ENCODE data around the gene LRRC47. TPM values are rescaled to one million over a fixed set of nuclear protein-coding genes. Genes with fewer than 3 reads are reported as not detected.

Gene LRRC47
- total RNA-seq, 1 donor from 2014 or later: 55.4 TPM

GRCh38 chr1:3780901-3781300, 15.4 kb downstream of the LRRC47 start:
- Mint-ChIP-seq H3K36me3 (peaks cover 42% of the 10 kb centered on the region), H3K27ac (no peak overlapping the region), H3K4me1 (peaks cover 2% of the 10 kb centered on the region), H3K9me3 (no peaks in the 10 kb centered on the region), H3K27me3 (ENCODE audit: low read depth) (no peaks in the 10 kb centered on the region), H3K4me3 (no peak overlapping the region)
- DNase-seq (ENCODE audit: low spot score in 2 of 2, unreplicated experiment in 2 of 2): no peak
- no peak for TF ChIP-seq CTCF (IDR thresholded peaks at IDR 0.05; ENCODE audit: unreplicated experiment)

GRCh38 chr1:3779912-3780416, 16.3 kb downstream of the LRRC47 start:
- Mint-ChIP-seq H3K4me3 (no peak overlapping the region), H3K36me3 (peaks cover 35% of the 10 kb centered on the region), H3K9me3 (no peaks in the 10 kb centered on the region), H3K27ac (no peak overlapping the region), H3K27me3 (ENCODE audit: low read depth) (no peaks in the 10 kb centered on the region), H3K4me1 (peaks cover 10% of the 10 kb centered on the region)
- no peak for TF ChIP-seq CTCF (IDR thresholded peaks at IDR 0.05; ENCODE audit: unreplicated experiment)
- DNase-seq (ENCODE audit: low spot score in 2 of 2, unreplicated experiment in 2 of 2): no peak

- Mint-ChIP-seq H3K9me3 (no peaks in the 10 kb centered on the region), H3K27ac (no peak overlapping the region), H3K4me3 (no peak overlapping the region), H3K36me3 (peaks cover 33% of the 10 kb centered on the region), H3K4me1 (peaks cover 11% of the 10 kb centered on the region), H3K27me3 (ENCODE audit: low read depth) (no peaks in the 10 kb centered on the region)
- no peak for DNase-seq (ENCODE audit: low spot score in 2 of 2, unreplicated experiment in 2 of 2)
- TF ChIP-seq CTCF (IDR thresholded peaks at IDR 0.05; ENCODE audit: unreplicated experiment): no peak
Measured at GRCh38 chr1:3779265-3779911, 16.9 kb downstream of the LRRC47 start.

GRCh38 chr1:3778590-3779264, 17.6 kb downstream of the LRRC47 start:
- no peak for DNase-seq (ENCODE audit: low spot score in 2 of 2, unreplicated experiment in 2 of 2)
- H3K4me3 Mint-ChIP-seq: no peak overlapping the region
- no peaks in the 10 kb centered on the region for H3K9me3 Mint-ChIP-seq

More at GRCh38 chr1:3778590-3779264, 17.6 kb downstream of the LRRC47 start:
- Mint-ChIP-seq H3K27me3 (ENCODE audit: low read depth) (no peaks in the 10 kb centered on the region), H3K4me1 (peaks cover 11% of the 10 kb centered on the region), H3K36me3 (peaks cover 27% of the 10 kb centered on the region), H3K27ac (no peak overlapping the region)
- TF ChIP-seq CTCF (IDR thresholded peaks at IDR 0.05; ENCODE audit: unreplicated experiment): no peak

All from mesothelial cell of epicardium (in vitro differentiated cells).